22Rv1 (cell line): ENCODE measurements around the gene STMN1.

Experiments used
- H3K27ac ChIP-seq: fragments of 450-650 bp; 2 replicates; pipeline ENCODE4 v1.5.1; 2017
- CTCF ChIP-seq: fragments of 450-650 bp; IDR thresholded peaks from 2 replicates; pipeline ENCODE4 v1.5.1; 2017; ENCODE audit warnings: mild to moderate bottlenecking
- ZFX ChIP-seq: fragments of 450-650 bp; IDR thresholded peaks from 2 replicates; pipeline ENCODE4 v1.6.1; 2017; ENCODE audit warnings: antibody characterized with exemption, borderline replicate concordance

STMN1 gene

GRCh38 chr1:25907601-25908000 lies 1.4 kb upstream of the STMN1 start:
- TF ChIP-seq CTCF (no peak), ZFX (no peak)
- peak overlapping the region; percentile 90; the same call in 1 of the 2 replicates for H3K27ac ChIP-seq

GRCh38 chr1:25906644-25907300 lies 553 bp upstream of the STMN1 start:
- H3K27ac ChIP-seq = peak overlapping the region; percentile 90
- no peak for TF ChIP-seq CTCF
- TF ChIP-seq ZFX = no peak

- peak overlapping the region; percentile 90 for H3K27ac ChIP-seq
- TF ChIP-seq CTCF = no peak
Observed at GRCh38 chr1:25904943-25905679, 1.1 kb downstream of the STMN1 start.

GRCh38 chr1:25903986-25904385 lies 2.2 kb downstream of the STMN1 start:
- H3K27ac ChIP-seq = no peak overlapping the region
- TF ChIP-seq ZFX (no peak), CTCF (no peak)

- TF ChIP-seq ZFX = no peak
- TF ChIP-seq CTCF = no peak
- H3K27ac ChIP-seq = peak overlapping the region; percentile 20; the same call in 1 of the 2 replicates
Observed at GRCh38 chr1:25902462-25902861, 3.8 kb downstream of the STMN1 start.

GRCh38 chr1:25900219-25900618 lies 6.0 kb downstream of the STMN1 start:
- TF ChIP-seq CTCF = no peak
- no peak for TF ChIP-seq ZFX
- H3K27ac ChIP-seq = no peak overlapping the region

GRCh38 chr1:25899792-25900191 lies 6.4 kb downstream of the STMN1 start:
- H3K27ac ChIP-seq = no peak overlapping the region

More at GRCh38 chr1:25899792-25900191, 6.4 kb downstream of the STMN1 start:
- TF ChIP-seq ZFX (no peak), CTCF (no peak)
